Activated naive CD4-positive, alpha-beta T cell treated with anti-CD3 and anti-CD28 coated beads, Interleukin-2, amount 10 ng/mL, durations not matched to agents 5 hours and 36 hours (primary cell): ENCODE measurements around the gene SDR9C7. TPM values are rescaled to one million over a fixed set of nuclear protein-coding genes. Genes with fewer than 3 reads are reported as not detected.

Source experiments
- total RNA-seq, 2 experiments: library from RNA; stranded (reverse); gene quantifications; one replicate each; pipeline ENCODE4 v1.2.3, GENCODE V29; 2021

The SDR9C7 gene
- total RNA-seq: not detected

DNA sequence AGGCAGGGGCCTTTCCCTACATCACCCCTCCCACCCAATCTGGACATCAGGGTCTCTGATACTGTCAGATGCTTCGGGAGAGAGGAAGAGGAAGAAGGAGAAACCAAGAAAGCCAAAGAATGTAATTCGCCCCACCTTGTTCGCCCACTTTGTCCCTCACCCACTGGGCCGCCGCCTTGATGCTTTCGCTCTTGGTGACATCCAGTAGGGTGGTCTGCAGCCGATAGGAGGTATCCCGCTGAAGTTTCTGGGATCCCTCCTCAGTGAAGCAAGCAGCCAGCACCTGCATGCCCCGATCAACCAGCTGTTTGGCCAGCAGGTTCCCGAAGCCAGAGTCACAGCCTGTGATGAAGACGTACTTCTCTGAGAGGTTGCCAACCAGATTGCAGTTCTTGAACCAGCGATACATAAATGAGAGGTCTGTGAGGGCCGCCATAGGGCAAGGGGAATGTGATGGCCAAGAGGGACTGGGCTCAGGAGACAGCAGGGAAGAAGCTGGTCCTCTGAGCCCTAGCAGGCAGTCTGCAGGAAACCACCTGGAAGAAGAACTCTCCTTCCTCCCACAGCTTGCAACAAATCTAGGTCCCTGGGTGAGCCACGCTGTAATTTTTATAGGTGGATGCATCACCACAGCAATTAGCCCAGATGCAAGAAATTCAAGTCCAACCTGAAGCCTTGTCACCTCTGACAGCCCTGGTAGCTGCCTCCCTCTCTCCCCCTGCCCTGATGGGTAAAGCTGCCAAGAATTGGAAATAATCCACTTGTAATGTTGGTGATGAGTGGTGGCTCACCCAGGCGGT is at the start of gene SDR9C7:
TSS of gene SDR9C7 (minus strand) at position 583 of the 800 bp plus-strand sequence. CDS start at position 436, 147 bp downstream.

DNA sequence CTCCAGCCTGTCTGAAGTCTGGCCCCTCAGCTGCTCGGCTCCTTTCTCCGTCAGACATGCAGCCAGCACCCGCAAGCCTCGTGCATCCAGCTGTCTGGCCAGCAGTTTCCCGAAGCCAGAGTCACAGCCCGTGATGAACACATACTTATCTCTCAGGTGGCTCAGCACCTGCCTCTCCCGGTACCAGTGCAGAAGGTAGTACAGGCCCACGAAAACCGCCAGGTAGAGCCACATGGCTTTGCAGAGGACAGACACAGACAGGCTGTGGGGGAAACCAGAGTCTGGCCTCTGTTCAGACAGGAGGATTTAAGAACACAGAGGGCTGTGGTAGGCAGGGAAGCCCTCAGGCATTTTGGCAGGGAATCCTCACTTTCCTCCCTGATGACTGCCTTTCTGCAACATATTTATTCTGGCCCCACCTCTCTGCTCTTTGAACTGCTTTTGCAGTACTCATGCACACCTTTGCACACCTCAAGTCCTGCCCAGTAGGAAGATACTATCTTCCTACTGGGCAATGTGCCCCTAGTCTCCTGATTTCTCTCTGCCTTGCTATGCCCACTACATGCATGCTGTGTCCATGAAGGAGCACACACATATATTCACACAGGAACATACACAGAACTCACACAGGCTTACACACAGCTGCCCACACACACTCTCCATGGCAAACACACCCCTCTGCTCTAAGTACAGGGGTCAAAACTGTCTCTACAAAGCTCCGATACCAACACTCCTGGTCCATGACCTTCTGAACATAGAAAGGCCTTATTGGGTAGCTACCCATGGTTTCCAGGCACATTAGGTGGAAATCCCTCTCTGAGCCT is 23.2 kb upstream of the SDR9C7 start, which contains the start of gene RDH16:
TSS of gene RDH16 (minus strand) at position 380 of the 824 bp plus-strand sequence. CDS start at position 234, 146 bp downstream.

Other genes starting within 250 kb of the SDR9C7 start
- gene PTGES3, start 246.1 kb downstream of the SDR9C7 start, total RNA-seq: 100 to 1,000 TPM; 179 to 182 TPM
- gene NACA, start 209.1 kb downstream of the SDR9C7 start, total RNA-seq: 1,000 to 10,000 TPM; 1,172 to 1,198 TPM
- gene PRIM1, start 182.1 kb downstream of the SDR9C7 start, total RNA-seq: 10 to 100 TPM; 41.1 to 44.6 TPM
- gene HSD17B6, start 171.1 kb downstream of the SDR9C7 start, total RNA-seq: 1 to 10 TPM in 1 of 2 experiments, under 1 TPM in 1; 0.70 to 1.0 TPM
- gene RDH16, start 23.2 kb upstream of the SDR9C7 start, total RNA-seq: under 1 TPM; 0.22 to 0.28 TPM
- 1 to 10 TPM; 8.6 to 9.1 TPM for gene ZBTB39, start 72.1 kb upstream of the SDR9C7 start, total RNA-seq
- gene TAC3, start 82.1 kb upstream of the SDR9C7 start, total RNA-seq: not detected
- 1 to 10 TPM in 1 of 2 experiments, under 1 TPM in 1; 0.43 to 1.2 TPM for gene MYO1A, start 115.7 kb upstream of the SDR9C7 start, total RNA-seq
- 10 to 100 TPM; 43.9 to 45.3 TPM for gene NEMP1, start 144.4 kb upstream of the SDR9C7 start, total RNA-seq
- gene NAB2, start 154.7 kb upstream of the SDR9C7 start, total RNA-seq: 1 to 10 TPM; 8.6 TPM
- 100 to 1,000 TPM; 256 to 266 TPM for gene STAT6, start 177.0 kb upstream of the SDR9C7 start, total RNA-seq
- gene LRP1, start 194.1 kb upstream of the SDR9C7 start, total RNA-seq: 1 to 10 TPM; 1.3 to 1.6 TPM
- not detected for gene LRP1-AS, start 213.2 kb upstream of the SDR9C7 start, total RNA-seq